ENCODE results near the gene TTC9B.

TTC9B gene

DNA sequence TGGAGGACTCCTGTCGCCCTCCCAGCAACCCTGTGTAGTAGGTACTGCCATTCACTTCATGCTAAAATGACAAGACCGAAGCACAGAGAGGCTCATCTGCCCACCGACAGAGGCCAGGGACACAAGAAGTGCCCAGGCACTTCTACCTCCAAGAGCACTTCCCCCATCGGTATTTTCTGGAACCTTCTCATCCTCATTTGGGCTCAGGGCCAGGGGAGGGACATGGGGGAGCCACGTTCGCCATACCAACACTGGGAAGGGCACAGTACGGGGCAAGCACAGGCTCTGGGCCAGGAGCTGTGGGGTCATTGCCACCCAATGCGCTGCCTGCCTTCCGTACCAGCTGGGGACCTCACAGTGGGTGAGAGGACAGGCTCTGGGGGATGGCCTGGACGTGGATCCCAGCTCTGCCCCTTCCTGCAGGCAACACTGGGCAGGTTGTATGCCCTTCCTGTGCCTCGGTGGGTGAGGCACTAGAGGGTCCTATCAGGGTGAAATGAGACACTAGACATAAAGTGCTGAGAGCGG lies 29.6 kb upstream of the TTC9B start:
- no peak for DNase-seq
- H3K27me3 ChIP-seq (ENCODE audit: insufficient read depth, low read length): no peaks in the 10 kb centered on the region
- H2BK12ac ChIP-seq (ENCODE audit: low read length): no peak overlapping the region
- H3K79me1 ChIP-seq (ENCODE audit: low read length): no peaks in the 10 kb centered on the region
- H2AFZ ChIP-seq (ENCODE audit: insufficient read depth, low read length, poor library complexity): no peak overlapping the region
- no CpG with 5 or more reads among the region's 12 CpGs for WGBS (ENCODE audit: extremely low coverage, insufficient coverage, insufficient read length)
- no peak overlapping the region for H4K8ac ChIP-seq (ENCODE audit: low read depth, low read length)
- H3K4me1 ChIP-seq (ENCODE audit: control insufficient read depth in 1 of 2, insufficient read depth in 2 of 2, low read length in 2 of 2): no peaks in the 10 kb centered on the region
- H3K14ac ChIP-seq (ENCODE audit: low read length): no peak overlapping the region
- peaks cover 15 to 16% of the 10 kb centered on the region in 2 experiments for H3K36me3 ChIP-seq (ENCODE audit: control insufficient read depth in 1 of 2, insufficient read depth in 2 of 2, low read length in 2 of 2)
- H3K9ac ChIP-seq (ENCODE audit: low read length): no peak overlapping the region
- H4K91ac ChIP-seq (ENCODE audit: low read depth, low read length): no peak overlapping the region
- H3K23ac ChIP-seq (ENCODE audit: low read length): no peak overlapping the region
- no peak overlapping the region for H4K12ac ChIP-seq (ENCODE audit: low read depth, low read length)
- H3K4me2 ChIP-seq (ENCODE audit: low read length): no peak overlapping the region
- no peak overlapping the region for H2AK5ac ChIP-seq (ENCODE audit: low read length)
- no peak overlapping the region for H2BK120ac ChIP-seq (ENCODE audit: insufficient read depth, low read length, poor library complexity)
- H3K9me3 ChIP-seq (ENCODE audit: insufficient read depth, low read depth, low read length): no peaks in the 10 kb centered on the region
- no peak overlapping the region for H3K27ac ChIP-seq (ENCODE audit: low read depth, low read length)
- H3K79me2 ChIP-seq (ENCODE audit: control insufficient read depth, insufficient read depth, low read length, poor library complexity): no peaks in the 10 kb centered on the region
- H3K4me3 ChIP-seq (ENCODE audit: low read depth, low read length): peak overlapping the region; percentile 20
- H2BK5ac ChIP-seq (ENCODE audit: low read depth, low read length, poor library complexity): no peak overlapping the region
- no peak overlapping the region for H3K4ac ChIP-seq (ENCODE audit: low read depth, low read length)
- H3K18ac ChIP-seq (ENCODE audit: low read length): no peak overlapping the region

DNA sequence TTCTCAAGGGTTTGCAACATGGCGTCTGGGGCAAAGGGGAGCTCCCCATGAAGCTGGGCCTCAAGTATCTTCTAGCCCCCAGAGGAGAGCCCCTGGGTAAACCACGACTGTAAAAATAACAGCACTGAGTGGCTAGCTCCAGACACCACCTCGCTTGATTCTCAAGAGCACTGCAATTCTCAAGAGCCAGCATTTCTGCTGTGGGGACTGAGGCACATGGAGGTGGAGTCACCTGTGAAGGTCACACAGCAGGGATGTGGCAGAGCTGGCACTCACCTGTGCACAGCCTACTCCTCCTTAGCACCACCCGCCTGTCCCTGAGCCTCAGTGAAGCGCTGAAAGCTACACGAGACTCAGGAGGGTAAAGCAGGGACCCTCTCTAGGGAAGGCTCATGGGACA lies 29.0 kb upstream of the TTC9B start:
- Histone ChIP-seq H2BK120ac (ENCODE audit: insufficient read depth, low read length, poor library complexity) (no peak overlapping the region), H3K18ac (ENCODE audit: low read length) (no peak overlapping the region), H4K8ac (ENCODE audit: low read depth, low read length) (no peak overlapping the region), H4K12ac (ENCODE audit: low read depth, low read length) (no peak overlapping the region), H3K4me1 (ENCODE audit: control insufficient read depth in 1 of 2, insufficient read depth in 2 of 2, low read length in 2 of 2) (no peaks in the 10 kb centered on the region), H3K4me3 (ENCODE audit: low read depth, low read length) (no peak overlapping the region), H2AFZ (ENCODE audit: insufficient read depth, low read length, poor library complexity) (no peak overlapping the region), H3K79me2 (ENCODE audit: control insufficient read depth, insufficient read depth, low read length, poor library complexity) (no peaks in the 10 kb centered on the region), H3K4ac (ENCODE audit: low read depth, low read length) (no peak overlapping the region), H3K14ac (ENCODE audit: low read length) (no peak overlapping the region), H2BK12ac (ENCODE audit: low read length) (no peak overlapping the region), H3K23ac (ENCODE audit: low read length) (no peak overlapping the region), H3K27me3 (ENCODE audit: insufficient read depth, low read length) (no peaks in the 10 kb centered on the region), H3K36me3 (ENCODE audit: control insufficient read depth in 1 of 2, insufficient read depth in 2 of 2, low read length in 2 of 2) (peaks cover 19 to 20% of the 10 kb centered on the region in 2 experiments), H2AK5ac (ENCODE audit: low read length) (no peak overlapping the region), H3K9ac (ENCODE audit: low read length) (no peak overlapping the region), H2BK5ac (ENCODE audit: low read depth, low read length, poor library complexity) (no peak overlapping the region), H4K91ac (ENCODE audit: low read depth, low read length) (no peak overlapping the region), H3K9me3 (ENCODE audit: insufficient read depth, low read depth, low read length) (no peaks in the 10 kb centered on the region), H3K4me2 (ENCODE audit: low read length) (no peak overlapping the region), H3K27ac (ENCODE audit: low read depth, low read length) (no peak overlapping the region), H3K79me1 (ENCODE audit: low read length) (no peaks in the 10 kb centered on the region)
- WGBS (ENCODE audit: extremely low coverage, insufficient coverage, insufficient read length): no CpG with 5 or more reads among the region's 6 CpGs
- no peak for DNase-seq

DNA sequence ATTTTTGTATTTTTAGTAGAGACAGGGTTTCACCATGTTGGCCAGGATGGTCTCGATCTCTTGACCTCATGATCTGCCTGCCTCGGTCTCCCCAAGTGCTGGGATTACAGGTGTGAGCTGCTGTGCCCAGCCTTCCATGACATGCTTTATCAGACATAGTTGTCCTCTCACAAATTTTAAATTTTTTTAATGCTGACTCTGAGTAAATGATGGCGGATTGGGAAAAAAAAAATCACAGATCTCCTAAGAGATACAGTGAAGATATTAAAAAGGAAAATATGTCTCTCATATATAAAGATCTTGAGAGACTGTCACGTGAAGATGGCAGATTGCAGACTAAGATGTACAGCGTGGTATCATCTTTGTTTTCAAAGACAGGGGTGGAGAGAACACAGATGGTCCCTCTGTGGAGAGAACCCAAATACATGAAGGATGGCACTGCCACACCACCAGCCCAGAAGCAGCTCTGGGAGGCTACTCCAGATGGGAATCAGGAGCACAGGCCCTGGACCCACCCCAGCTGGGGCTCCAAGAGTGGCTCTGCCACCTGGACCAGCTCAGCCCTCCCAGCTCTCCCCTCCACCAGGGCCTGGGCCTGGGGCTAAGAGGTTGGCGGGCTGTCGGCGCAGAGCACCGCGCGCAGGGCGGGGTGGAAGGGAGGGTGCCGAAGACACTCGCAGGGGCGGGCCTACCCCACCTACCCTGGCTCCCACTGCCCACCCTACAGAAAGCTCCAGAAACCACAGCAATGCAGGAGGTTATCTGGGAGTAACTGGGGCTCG lies 28.3 kb upstream of the TTC9B start:
- DNase-seq: no peak
- H3K14ac ChIP-seq (ENCODE audit: low read length): no peak overlapping the region
- H3K4me1 ChIP-seq (ENCODE audit: control insufficient read depth in 1 of 2, insufficient read depth in 2 of 2, low read length in 2 of 2): no peaks in the 10 kb centered on the region
- no peak overlapping the region for H4K91ac ChIP-seq (ENCODE audit: low read depth, low read length)
- no peak overlapping the region for H3K27ac ChIP-seq (ENCODE audit: low read depth, low read length)
- H3K4me2 ChIP-seq (ENCODE audit: low read length): no peak overlapping the region
- no peak overlapping the region for H3K4me3 ChIP-seq (ENCODE audit: low read depth, low read length)
- no peaks in the 10 kb centered on the region for H3K79me2 ChIP-seq (ENCODE audit: control insufficient read depth, insufficient read depth, low read length, poor library complexity)
- no CpG with 5 or more reads among the region's 16 CpGs for WGBS (ENCODE audit: extremely low coverage, insufficient coverage, insufficient read length)
- no peak overlapping the region for H2BK120ac ChIP-seq (ENCODE audit: insufficient read depth, low read length, poor library complexity)
- peaks cover 23% of the 10 kb centered on the region in 2 experiments for H3K36me3 ChIP-seq (ENCODE audit: control insufficient read depth in 1 of 2, insufficient read depth in 2 of 2, low read length in 2 of 2)
- no peak overlapping the region for H2AK5ac ChIP-seq (ENCODE audit: low read length)
- H3K27me3 ChIP-seq (ENCODE audit: insufficient read depth, low read length): no peaks in the 10 kb centered on the region
- H3K9me3 ChIP-seq (ENCODE audit: insufficient read depth, low read depth, low read length): no peaks in the 10 kb centered on the region
- H3K18ac ChIP-seq (ENCODE audit: low read length): no peak overlapping the region
- no peak overlapping the region for H3K4ac ChIP-seq (ENCODE audit: low read depth, low read length)
- no peak overlapping the region for H2AFZ ChIP-seq (ENCODE audit: insufficient read depth, low read length, poor library complexity)
- H3K79me1 ChIP-seq (ENCODE audit: low read length): no peaks in the 10 kb centered on the region
- no peak overlapping the region for H3K23ac ChIP-seq (ENCODE audit: low read length)
- no peak overlapping the region for H2BK12ac ChIP-seq (ENCODE audit: low read length)
- H4K12ac ChIP-seq (ENCODE audit: low read depth, low read length): no peak overlapping the region
- H4K8ac ChIP-seq (ENCODE audit: low read depth, low read length): no peak overlapping the region
- H3K9ac ChIP-seq (ENCODE audit: low read length): no peak overlapping the region
- H2BK5ac ChIP-seq (ENCODE audit: low read depth, low read length, poor library complexity): no peak overlapping the region

DNA sequence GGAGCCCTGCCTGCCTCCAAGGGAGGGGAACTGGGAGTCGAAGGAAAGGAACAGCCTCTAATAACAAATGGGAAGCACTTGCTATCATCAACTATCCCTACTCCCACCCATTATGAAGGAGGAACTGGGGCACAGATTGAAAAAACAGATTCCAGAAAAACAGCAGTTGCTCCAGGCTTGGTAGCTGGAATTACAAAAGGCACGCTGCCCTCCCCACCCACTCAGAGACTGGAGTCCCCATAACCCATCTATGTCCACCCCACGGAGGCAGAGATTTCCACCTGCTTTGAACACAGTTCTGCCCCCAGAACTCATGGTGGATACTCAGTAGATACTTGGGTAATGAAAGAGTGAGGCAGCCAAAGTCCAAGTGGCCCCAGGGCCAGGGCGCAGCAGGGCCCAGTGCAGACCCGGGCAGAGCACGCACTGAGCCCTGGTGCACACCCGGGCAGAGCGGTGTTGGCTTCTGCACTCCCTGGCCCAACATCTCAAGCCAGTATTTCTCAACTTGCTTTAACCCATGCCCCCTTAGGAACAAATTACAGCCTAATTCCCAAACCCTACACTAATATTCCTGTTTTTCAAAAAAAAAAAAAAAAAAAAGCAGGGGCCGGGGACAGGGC lies 27.4 kb upstream of the TTC9B start:
- no peak overlapping the region for H4K12ac ChIP-seq (ENCODE audit: low read depth, low read length)
- H3K36me3 ChIP-seq (ENCODE audit: control insufficient read depth in 1 of 2, insufficient read depth in 2 of 2, low read length in 2 of 2): peaks cover 25 to 29% of the 10 kb centered on the region in 2 experiments
- no peaks in the 10 kb centered on the region for H3K79me2 ChIP-seq (ENCODE audit: control insufficient read depth, insufficient read depth, low read length, poor library complexity)
- H2BK5ac ChIP-seq (ENCODE audit: low read depth, low read length, poor library complexity): no peak overlapping the region
- no peak overlapping the region for H4K8ac ChIP-seq (ENCODE audit: low read depth, low read length)
- no peak overlapping the region for H2AK5ac ChIP-seq (ENCODE audit: low read length)
- no peaks in the 10 kb centered on the region for H3K27me3 ChIP-seq (ENCODE audit: insufficient read depth, low read length)
- H3K4me1 ChIP-seq (ENCODE audit: control insufficient read depth in 1 of 2, insufficient read depth in 2 of 2, low read length in 2 of 2): no peaks in the 10 kb centered on the region
- H4K91ac ChIP-seq (ENCODE audit: low read depth, low read length): no peak overlapping the region
- H2AFZ ChIP-seq (ENCODE audit: insufficient read depth, low read length, poor library complexity): no peak overlapping the region
- WGBS (ENCODE audit: extremely low coverage, insufficient coverage, insufficient read length): no CpG with 5 or more reads among the region's 9 CpGs
- no peak overlapping the region for H3K4ac ChIP-seq (ENCODE audit: low read depth, low read length)
- H2BK120ac ChIP-seq (ENCODE audit: insufficient read depth, low read length, poor library complexity): no peak overlapping the region
- H3K27ac ChIP-seq (ENCODE audit: low read depth, low read length): no peak overlapping the region
- no peak overlapping the region for H3K14ac ChIP-seq (ENCODE audit: low read length)
- H2BK12ac ChIP-seq (ENCODE audit: low read length): no peak overlapping the region
- H3K79me1 ChIP-seq (ENCODE audit: low read length): no peaks in the 10 kb centered on the region
- no peak overlapping the region for H3K4me2 ChIP-seq (ENCODE audit: low read length)
- H3K9ac ChIP-seq (ENCODE audit: low read length): no peak overlapping the region
- H3K23ac ChIP-seq (ENCODE audit: low read length): no peak overlapping the region
- H3K4me3 ChIP-seq (ENCODE audit: low read depth, low read length): no peak overlapping the region
- H3K9me3 ChIP-seq (ENCODE audit: insufficient read depth, low read depth, low read length): no peaks in the 10 kb centered on the region
- H3K18ac ChIP-seq (ENCODE audit: low read length): no peak overlapping the region
- no peak for DNase-seq
